Measurements from ENCODE around the gene TFPI.

TFPI gene

DNA sequence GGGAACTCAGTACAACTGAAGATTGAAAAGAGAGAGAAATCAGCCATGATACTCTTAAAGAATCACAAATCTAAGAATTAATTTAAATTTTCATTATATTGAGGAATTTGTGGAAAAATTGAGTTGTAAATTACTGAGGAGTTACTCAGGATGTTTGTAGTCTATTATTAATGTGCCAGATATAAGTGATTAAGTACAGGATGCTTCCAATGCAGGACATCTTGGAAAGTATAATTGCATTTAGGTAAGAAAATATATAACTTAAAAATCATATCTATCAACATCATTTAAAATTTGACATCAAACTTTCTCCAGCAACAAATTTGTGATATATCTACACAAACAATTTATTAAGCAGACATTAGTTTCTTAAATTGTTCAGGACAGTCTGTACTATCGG lies 107.5 kb downstream of the TFPI start:
- peak overlapping the region; percentile 45 to 48 for H3K4me3 ChIP-seq (replicated peaks in 1 of 2; ENCODE audit: low read depth in 2 of 2, low read length in 2 of 2)
- no peak for DNase-seq (ENCODE audit: low read depth in 2 of 2)
- TF ChIP-seq, protein P1, sequence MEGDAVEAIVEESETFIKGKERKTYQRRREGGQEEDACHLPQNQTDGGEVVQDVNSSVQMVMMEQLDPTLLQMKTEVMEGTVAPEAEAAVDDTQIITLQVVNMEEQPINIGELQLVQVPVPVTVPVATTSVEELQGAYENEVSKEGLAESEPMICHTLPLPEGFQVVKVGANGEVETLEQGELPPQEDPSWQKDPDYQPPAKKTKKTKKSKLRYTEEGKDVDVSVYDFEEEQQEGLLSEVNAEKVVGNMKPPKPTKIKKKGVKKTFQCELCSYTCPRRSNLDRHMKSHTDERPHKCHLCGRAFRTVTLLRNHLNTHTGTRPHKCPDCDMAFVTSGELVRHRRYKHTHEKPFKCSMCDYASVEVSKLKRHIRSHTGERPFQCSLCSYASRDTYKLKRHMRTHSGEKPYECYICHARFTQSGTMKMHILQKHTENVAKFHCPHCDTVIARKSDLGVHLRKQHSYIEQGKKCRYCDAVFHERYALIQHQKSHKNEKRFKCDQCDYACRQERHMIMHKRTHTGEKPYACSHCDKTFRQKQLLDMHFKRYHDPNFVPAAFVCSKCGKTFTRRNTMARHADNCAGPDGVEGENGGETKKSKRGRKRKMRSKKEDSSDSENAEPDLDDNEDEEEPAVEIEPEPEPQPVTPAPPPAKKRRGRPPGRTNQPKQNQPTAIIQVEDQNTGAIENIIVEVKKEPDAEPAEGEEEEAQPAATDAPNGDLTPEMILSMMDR (IDR thresholded peaks at IDR 0.05; ENCODE audit: low read depth, low read length), result no peak

DNA sequence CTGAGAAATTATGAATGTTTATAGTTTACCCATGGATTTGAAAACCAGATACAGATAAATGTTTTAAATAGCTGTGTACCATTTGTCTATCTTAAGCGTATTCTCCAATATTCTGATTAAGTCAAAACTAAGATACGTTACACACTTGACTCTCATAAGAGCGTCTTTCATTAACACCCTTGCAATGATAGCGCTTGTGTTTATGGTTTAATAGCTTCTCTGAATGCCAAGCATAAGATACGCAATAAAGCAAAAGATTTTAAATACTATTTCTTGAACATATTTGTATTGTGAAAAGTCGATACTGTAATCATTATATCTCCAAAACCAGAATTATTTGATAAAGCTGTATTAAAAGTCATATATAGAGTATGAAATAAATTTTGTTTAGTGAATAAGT lies 109.2 kb downstream of the TFPI start:
- H3K4me3 ChIP-seq (replicated peaks in 1 of 2; ENCODE audit: low read depth in 2 of 2, low read length in 2 of 2), result peak overlapping the region in 1 of 2 donors; percentile 26
- DNase-seq (ENCODE audit: low read depth in 2 of 2), result no peak
- TF ChIP-seq, protein P1 (IDR thresholded peaks at IDR 0.05; ENCODE audit: low read depth, low read length), result no peak

DNA sequence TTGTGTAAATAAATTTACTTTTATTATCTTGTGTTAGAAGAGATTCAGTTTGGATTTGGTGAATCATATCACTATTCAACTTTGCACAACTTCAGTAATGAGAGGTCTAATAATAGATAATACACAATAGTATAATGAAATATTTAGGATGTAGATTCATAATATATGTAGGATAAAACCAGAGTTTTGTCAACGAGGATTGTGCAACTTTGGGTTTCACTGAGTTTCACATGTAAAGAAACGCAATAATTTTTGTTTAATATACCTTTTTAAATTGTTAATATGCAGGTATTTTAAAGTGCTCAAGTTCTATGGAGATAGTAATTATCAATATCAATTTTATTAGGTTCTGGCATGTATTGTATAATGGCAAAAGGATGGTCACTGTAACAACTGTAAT lies 111.5 kb downstream of the TFPI start:
- TF ChIP-seq, protein P1 (IDR thresholded peaks at IDR 0.05; ENCODE audit: low read depth, low read length), result no peak
- DNase-seq (ENCODE audit: low read depth in 2 of 2), result no peak
- no peak overlapping the region for H3K4me3 ChIP-seq (replicated peaks in 1 of 2; ENCODE audit: low read depth in 2 of 2, low read length in 2 of 2)

DNA sequence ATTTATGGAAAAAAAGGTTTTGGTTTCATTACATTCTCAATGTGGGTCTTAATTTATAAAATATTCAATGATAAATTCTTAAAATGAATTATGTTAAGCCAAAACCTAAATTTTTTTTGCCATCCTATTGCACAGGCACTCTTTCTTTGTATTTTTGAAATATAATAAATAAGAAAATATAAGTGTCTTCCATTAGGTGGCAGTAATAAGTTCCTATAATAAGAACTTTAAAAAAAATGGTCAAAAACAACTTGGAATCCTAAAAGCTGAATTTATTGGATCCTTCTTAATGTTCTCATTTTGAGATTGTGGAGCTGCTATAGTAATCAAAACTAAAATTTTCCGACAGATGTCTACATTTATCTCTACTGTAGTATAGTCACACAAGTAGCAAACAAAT lies 111.9 kb downstream of the TFPI start:
- TF ChIP-seq, protein P1 (IDR thresholded peaks at IDR 0.05; ENCODE audit: low read depth, low read length), result peak; percentile 15
- DNase-seq (ENCODE audit: low read depth in 2 of 2), result peak in 1 of 2 donors; percentile 26

DNA sequence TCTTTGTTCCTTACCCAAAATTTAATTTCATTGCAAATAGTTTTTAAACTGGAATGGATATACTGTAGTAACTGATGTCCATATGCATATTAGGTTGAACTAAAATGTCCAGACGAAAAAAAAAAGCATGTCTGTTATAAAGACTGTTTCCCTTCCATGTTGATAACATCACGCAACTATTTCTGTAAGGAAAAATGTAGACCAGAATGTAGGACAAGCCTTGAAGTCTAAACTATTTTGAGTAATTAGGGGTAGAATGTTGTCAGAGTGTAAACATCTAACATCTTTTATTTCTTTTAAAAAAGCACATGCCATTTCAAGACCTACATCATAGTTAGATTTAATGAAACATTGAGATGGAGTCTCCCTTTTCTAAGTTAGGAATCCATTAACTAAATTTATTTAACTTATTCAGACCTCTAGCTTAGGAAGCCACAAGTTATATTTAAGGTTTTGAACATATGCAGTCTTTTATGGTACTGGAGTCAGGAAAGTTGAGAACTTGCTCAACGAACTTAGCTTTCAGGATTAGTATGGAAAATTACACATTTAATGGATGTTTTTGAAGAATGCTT lies 114.0 kb downstream of the TFPI start:
- no peak for DNase-seq (ENCODE audit: low read depth in 2 of 2)
- H3K4me3 ChIP-seq (replicated peaks in 1 of 2; ENCODE audit: low read depth in 2 of 2, low read length in 2 of 2), result no peak overlapping the region
- TF ChIP-seq, protein P1 (IDR thresholded peaks at IDR 0.05; ENCODE audit: low read depth, low read length), result no peak

More for the DNA sequence above, 111.9 kb downstream of the TFPI start:
- H3K4me3 ChIP-seq (replicated peaks in 1 of 2; ENCODE audit: low read depth in 2 of 2, low read length in 2 of 2), result no peak overlapping the region

DNA sequence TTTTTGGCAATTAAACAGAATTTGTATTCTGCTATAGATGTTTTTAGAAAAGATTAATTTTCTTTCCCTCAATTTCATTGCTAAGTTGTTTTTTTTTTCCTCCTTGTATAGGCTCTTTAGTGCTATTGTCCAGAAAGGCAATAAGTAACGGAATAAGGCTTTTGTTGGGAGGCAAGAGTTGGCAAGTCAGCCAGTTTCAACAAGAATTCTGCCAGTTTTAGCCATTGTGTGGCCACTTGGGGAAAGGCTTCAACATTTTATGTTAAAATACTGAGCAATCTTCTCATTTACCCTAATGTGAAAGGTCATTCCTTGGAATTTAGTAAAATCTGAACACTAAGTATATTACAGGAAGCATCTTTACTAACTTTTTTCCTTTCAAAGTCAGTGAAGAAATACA lies 115.8 kb downstream of the TFPI start:
- H3K4me3 ChIP-seq (replicated peaks in 1 of 2; ENCODE audit: low read depth in 2 of 2, low read length in 2 of 2), result no peak overlapping the region
- peak in 1 of 2 donors; percentile 62 for DNase-seq (ENCODE audit: low read depth in 2 of 2)
- TF ChIP-seq, protein P1 (IDR thresholded peaks at IDR 0.05; ENCODE audit: low read depth, low read length), result no peak

DNA sequence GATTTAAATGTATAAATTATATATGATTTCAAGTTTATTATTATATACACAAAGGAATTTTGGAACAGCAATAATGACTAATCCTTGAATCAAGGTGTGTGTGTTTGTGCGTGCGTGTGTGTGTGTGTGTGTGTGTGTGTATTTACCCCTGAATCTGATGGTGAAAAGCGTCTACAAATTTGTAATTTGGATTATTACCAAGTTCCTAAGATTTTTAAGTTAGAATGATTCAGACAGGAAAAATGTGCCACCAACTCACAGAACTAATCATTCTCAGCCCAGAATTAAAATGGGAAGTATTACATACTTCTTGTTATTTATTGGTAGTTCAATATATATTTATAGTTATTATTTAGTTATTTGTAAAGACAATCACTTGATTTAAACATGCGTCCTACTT lies 118.5 kb downstream of the TFPI start:
- DNase-seq (ENCODE audit: low read depth in 2 of 2), result peak; percentile 51 to 62
- no peak overlapping the region for H3K4me3 ChIP-seq (replicated peaks in 1 of 2; ENCODE audit: low read depth in 2 of 2, low read length in 2 of 2)
- TF ChIP-seq, protein P1 (IDR thresholded peaks at IDR 0.05; ENCODE audit: low read depth, low read length), result no peak
